Activated CD4-positive, alpha-beta T cell treated with anti-CD3 and anti-CD28 coated beads, Interleukin-2, amount 10 ng/mL, durations not matched to agents 24 days and 14 days (primary cell): Measurements from ENCODE around the gene RAB11FIP3. TPM values are rescaled to one million over a fixed set of nuclear protein-coding genes. Genes with fewer than 3 reads are reported as not detected.
"Not testable (repeated sequence)": the region's sequence is repeated elsewhere in the genome, so short reads cannot be mapped to it uniquely, and the experiment has no call there.

Experiments
- DNase-seq: peaks from one replicate; pipeline ENCODE4 v3.0.0; 2022
- H3K27ac Mint-ChIP-seq: one replicate; pipeline ENCODE4 v1.8.0; 2022; ENCODE audit warnings: mild to moderate bottlenecking, mixed read lengths
- H3K27me3 Mint-ChIP-seq: one replicate; pipeline ENCODE4 v1.8.0; 2022; ENCODE audit warnings: mixed read lengths
- H3K36me3 Mint-ChIP-seq: one replicate; pipeline ENCODE4 v1.8.0; 2022; ENCODE audit warnings: low read depth, mild to moderate bottlenecking, mixed read lengths
- H3K4me1 Mint-ChIP-seq: one replicate; pipeline ENCODE4 v1.8.0; 2021; ENCODE audit warnings: mixed read lengths
- H3K4me3 Mint-ChIP-seq: one replicate; pipeline ENCODE4 v1.8.0; 2022; ENCODE audit warnings: mild to moderate bottlenecking, moderate library complexity, mixed read lengths
- H3K9me3 Mint-ChIP-seq: one replicate; pipeline ENCODE4 v1.8.0; 2021; ENCODE audit warnings: mixed read lengths
- intact Hi-C: fragments of 100-400 bp; cut with micrococcal nuclease; formaldehyde crosslinking; loops from one replicate; pipeline ENCODE4 v1.15.1; 2023
- total RNA-seq: library from RNA; stranded (reverse); gene quantifications from 2 replicates; pipeline ENCODE4 v1.2.3, GENCODE V29; 2022

RAB11FIP3 gene
- total RNA-seq, 1 donor from 2014 or later = 40.2 TPM

- H3K4me3 Mint-ChIP-seq = no peak overlapping the region
- H3K4me1 Mint-ChIP-seq = no peaks in the 10 kb centered on the region
- peak; percentile 78 for DNase-seq
- no peaks in the 10 kb centered on the region for H3K9me3 Mint-ChIP-seq
- no peaks in the 10 kb centered on the region for H3K27me3 Mint-ChIP-seq
- peaks cover 2% of the 10 kb centered on the region for H3K36me3 Mint-ChIP-seq
- intact Hi-C loops = no loop called here
- no peak overlapping the region for H3K27ac Mint-ChIP-seq
These were observed 69.8 kb downstream of the RAB11FIP3 start for GRCh38 chr16:495127-495748.

- H3K4me3 Mint-ChIP-seq = no peak overlapping the region
- no peak for DNase-seq
- no peaks in the 10 kb centered on the region for H3K4me1 Mint-ChIP-seq
- peaks cover 2% of the 10 kb centered on the region for H3K36me3 Mint-ChIP-seq
- intact Hi-C loops = no loop called here
- no peak overlapping the region for H3K27ac Mint-ChIP-seq
- no peaks in the 10 kb centered on the region for H3K9me3 Mint-ChIP-seq
- H3K27me3 Mint-ChIP-seq = no peaks in the 10 kb centered on the region
These were observed 70.8 kb downstream of the RAB11FIP3 start for GRCh38 chr16:496097-496886.

- no peak for DNase-seq
- no peak overlapping the region for H3K4me3 Mint-ChIP-seq
- intact Hi-C loops = no loop called here
- H3K9me3 Mint-ChIP-seq = no peaks in the 10 kb centered on the region
- H3K27ac Mint-ChIP-seq = no peak overlapping the region
- H3K4me1 Mint-ChIP-seq = no peaks in the 10 kb centered on the region
- no peaks in the 10 kb centered on the region for H3K27me3 Mint-ChIP-seq
- peaks cover 2% of the 10 kb centered on the region for H3K36me3 Mint-ChIP-seq
These were observed 71.8 kb downstream of the RAB11FIP3 start for GRCh38 chr16:497258-497657.

- H3K27me3 Mint-ChIP-seq = no peaks in the 10 kb centered on the region
- no peaks in the 10 kb centered on the region for H3K36me3 Mint-ChIP-seq
- H3K9me3 Mint-ChIP-seq = no peaks in the 10 kb centered on the region
- DNase-seq = no peak
- H3K4me3 Mint-ChIP-seq = no peak overlapping the region
- H3K27ac Mint-ChIP-seq = no peak overlapping the region
- intact Hi-C loops = no loop called here
- H3K4me1 Mint-ChIP-seq = no peaks in the 10 kb centered on the region
These were observed 74.5 kb downstream of the RAB11FIP3 start for GRCh38 chr16:499924-500323.

GRCh38 chr16:500709-501108, 75.3 kb downstream of the RAB11FIP3 start:
- H3K9me3 Mint-ChIP-seq = no peaks in the 10 kb centered on the region
- H3K4me3 Mint-ChIP-seq = no peak overlapping the region
- no peaks in the 10 kb centered on the region for H3K27me3 Mint-ChIP-seq
- intact Hi-C loops = no loop called here
- no peak overlapping the region for H3K27ac Mint-ChIP-seq
- no peaks in the 10 kb centered on the region for H3K36me3 Mint-ChIP-seq
- DNase-seq = no peak
- H3K4me1 Mint-ChIP-seq = no peaks in the 10 kb centered on the region

GRCh38 chr16:502179-502943, 76.9 kb downstream of the RAB11FIP3 start:
- H3K27me3 Mint-ChIP-seq = no peaks in the 10 kb centered on the region
- DNase-seq = no peak
- H3K36me3 Mint-ChIP-seq = no peaks in the 10 kb centered on the region
- no peak overlapping the region for H3K4me3 Mint-ChIP-seq
- H3K4me1 Mint-ChIP-seq = no peaks in the 10 kb centered on the region
- intact Hi-C loops = no loop called here
- no peak overlapping the region for H3K27ac Mint-ChIP-seq
- no peaks in the 10 kb centered on the region for H3K9me3 Mint-ChIP-seq

GRCh38 chr16:503150-504071, 78.0 kb downstream of the RAB11FIP3 start:
- Mint-ChIP-seq H3K4me3 (no peak overlapping the region), H3K27me3 (no peaks in the 10 kb centered on the region), H3K27ac (no peak overlapping the region)

GRCh38 chr16:505479-506245, 80.2 kb downstream of the RAB11FIP3 start:
- Mint-ChIP-seq H3K4me3 (no peak overlapping the region), H3K27ac (no peak overlapping the region), H3K9me3 (no peaks in the 10 kb centered on the region), H3K27me3 (no peaks in the 10 kb centered on the region), H3K4me1 (no peaks in the 10 kb centered on the region), H3K36me3 (no peaks in the 10 kb centered on the region)
- DNase-seq = no peak
- intact Hi-C loops = no loop called here

More at GRCh38 chr16:503150-504071, 78.0 kb downstream of the RAB11FIP3 start:
- H3K36me3 Mint-ChIP-seq = no peaks in the 10 kb centered on the region
- no peaks in the 10 kb centered on the region for H3K4me1 Mint-ChIP-seq
- H3K9me3 Mint-ChIP-seq = no peaks in the 10 kb centered on the region
- no peak for DNase-seq
- intact Hi-C loops = no loop called here

GRCh38 chr16:506246-506546, 80.7 kb downstream of the RAB11FIP3 start:
- Mint-ChIP-seq H3K27me3 (no peaks in the 10 kb centered on the region), H3K9me3 (no peaks in the 10 kb centered on the region), H3K4me3 (no peak overlapping the region), H3K27ac (no peak overlapping the region), H3K36me3 (no peaks in the 10 kb centered on the region), H3K4me1 (no peaks in the 10 kb centered on the region)
- no peak for DNase-seq
- intact Hi-C loops = no loop called here

GRCh38 chr16:507527-507926, 82.1 kb downstream of the RAB11FIP3 start:
- DNase-seq, H3K27ac Mint-ChIP-seq, intact Hi-C loops, H3K9me3 Mint-ChIP-seq, H3K4me3 Mint-ChIP-seq, H3K27me3 Mint-ChIP-seq, H3K36me3 Mint-ChIP-seq, H3K4me1 Mint-ChIP-seq: not testable (repeated sequence)

- Mint-ChIP-seq H3K27ac (no peak overlapping the region), H3K9me3 (no peaks in the 10 kb centered on the region)
- intact Hi-C loops = no loop called here
These were observed 82.5 kb downstream of the RAB11FIP3 start for GRCh38 chr16:507996-508395.

GRCh38 chr16:508884-509736, 83.7 kb downstream of the RAB11FIP3 start:
- no peak overlapping the region for H3K4me3 Mint-ChIP-seq
- H3K4me1 Mint-ChIP-seq = no peaks in the 10 kb centered on the region
- no peaks in the 10 kb centered on the region for H3K36me3 Mint-ChIP-seq
- no peak for DNase-seq
- H3K27ac Mint-ChIP-seq = no peak overlapping the region
- no peaks in the 10 kb centered on the region for H3K27me3 Mint-ChIP-seq
- intact Hi-C loops = no loop called here
- no peaks in the 10 kb centered on the region for H3K9me3 Mint-ChIP-seq

More at GRCh38 chr16:507996-508395, 82.5 kb downstream of the RAB11FIP3 start:
- Mint-ChIP-seq H3K4me3 (no peak overlapping the region), H3K4me1 (no peaks in the 10 kb centered on the region), H3K36me3 (no peaks in the 10 kb centered on the region), H3K27me3 (no peaks in the 10 kb centered on the region)
- DNase-seq = no peak
